Measurements from ENCODE around the gene GRB7.

DNA sequence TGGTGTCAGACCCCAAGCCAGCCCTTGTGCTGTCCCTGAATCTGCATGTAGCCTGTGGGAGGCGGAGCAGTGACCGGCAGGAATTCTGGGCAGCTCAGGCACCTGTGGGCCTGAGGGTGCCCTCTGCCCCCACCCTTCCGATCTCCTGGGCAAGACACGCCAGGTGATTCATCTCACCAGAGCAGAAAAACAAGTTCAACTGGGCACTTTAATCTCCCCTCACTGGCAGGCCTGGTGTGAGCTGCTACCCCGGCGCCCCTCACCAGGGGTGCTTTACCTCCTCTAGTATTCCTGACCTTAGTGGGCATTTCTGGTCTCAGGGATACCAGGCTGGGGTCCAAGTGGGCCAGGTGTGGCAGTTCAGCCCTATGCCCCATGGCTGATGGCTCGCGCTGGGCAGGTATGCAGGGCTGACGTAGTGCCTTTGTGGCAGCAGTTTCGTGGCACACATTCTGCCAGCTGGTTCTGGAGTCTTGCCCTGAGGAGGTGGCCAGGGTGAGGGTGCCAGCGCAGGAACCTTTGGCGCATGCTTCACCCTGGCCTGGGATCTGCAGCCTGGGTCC, 31.9 kb upstream of the GRB7 start:
- TF ChIP-seq, protein P1, sequence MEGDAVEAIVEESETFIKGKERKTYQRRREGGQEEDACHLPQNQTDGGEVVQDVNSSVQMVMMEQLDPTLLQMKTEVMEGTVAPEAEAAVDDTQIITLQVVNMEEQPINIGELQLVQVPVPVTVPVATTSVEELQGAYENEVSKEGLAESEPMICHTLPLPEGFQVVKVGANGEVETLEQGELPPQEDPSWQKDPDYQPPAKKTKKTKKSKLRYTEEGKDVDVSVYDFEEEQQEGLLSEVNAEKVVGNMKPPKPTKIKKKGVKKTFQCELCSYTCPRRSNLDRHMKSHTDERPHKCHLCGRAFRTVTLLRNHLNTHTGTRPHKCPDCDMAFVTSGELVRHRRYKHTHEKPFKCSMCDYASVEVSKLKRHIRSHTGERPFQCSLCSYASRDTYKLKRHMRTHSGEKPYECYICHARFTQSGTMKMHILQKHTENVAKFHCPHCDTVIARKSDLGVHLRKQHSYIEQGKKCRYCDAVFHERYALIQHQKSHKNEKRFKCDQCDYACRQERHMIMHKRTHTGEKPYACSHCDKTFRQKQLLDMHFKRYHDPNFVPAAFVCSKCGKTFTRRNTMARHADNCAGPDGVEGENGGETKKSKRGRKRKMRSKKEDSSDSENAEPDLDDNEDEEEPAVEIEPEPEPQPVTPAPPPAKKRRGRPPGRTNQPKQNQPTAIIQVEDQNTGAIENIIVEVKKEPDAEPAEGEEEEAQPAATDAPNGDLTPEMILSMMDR (IDR thresholded peaks at IDR 0.05): no peak
- no peak for TF ChIP-seq POLR2A (IDR thresholded peaks at IDR 0.05)

All from uterus (tissue), 2 donors.